Inflammatory macrophage (primary cell): Measurements from ENCODE around the gene EMX1.

ENCODE experiments used
- DNase-seq, 2 donors: peaks; one replicate each; pipeline ENCODE4 v3.0.0-alpha.2; 2020 to 2022

The EMX1 gene

DNA sequence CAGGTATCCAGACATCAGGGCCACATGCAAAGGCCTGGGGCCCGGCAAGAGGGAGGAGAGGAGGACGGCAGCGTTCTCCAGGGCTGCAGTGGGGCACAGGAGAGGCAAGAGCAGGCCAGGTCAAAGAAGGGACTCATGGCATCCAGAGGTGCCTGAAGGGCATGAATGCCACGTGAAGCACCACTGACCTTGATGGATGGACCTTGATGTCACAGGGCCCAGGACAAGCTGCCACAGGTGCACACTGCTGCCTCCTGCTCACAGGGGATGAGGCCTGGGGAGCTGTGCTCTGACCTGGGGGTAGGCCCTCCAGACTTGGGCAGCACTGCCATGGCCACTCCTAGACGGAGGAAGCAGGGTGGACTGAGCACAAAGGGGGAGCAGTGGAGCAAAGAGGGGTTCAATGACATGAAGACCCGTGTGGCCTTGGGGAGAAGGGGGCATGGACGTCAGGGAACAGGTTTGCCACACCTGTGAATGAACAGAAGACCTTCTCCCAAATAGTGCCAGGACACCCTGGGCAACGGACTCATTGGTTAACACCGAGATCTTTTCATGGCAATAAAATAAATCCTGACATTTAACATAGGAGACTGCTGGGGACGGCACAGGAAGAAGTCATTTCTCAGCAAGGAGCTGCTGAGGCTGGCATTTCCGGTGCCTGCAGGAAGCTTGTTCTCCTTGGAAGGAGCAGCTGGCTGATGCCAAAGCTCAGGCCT is 65.6 kb downstream of the EMX1 start:
- no peak for DNase-seq

DNA sequence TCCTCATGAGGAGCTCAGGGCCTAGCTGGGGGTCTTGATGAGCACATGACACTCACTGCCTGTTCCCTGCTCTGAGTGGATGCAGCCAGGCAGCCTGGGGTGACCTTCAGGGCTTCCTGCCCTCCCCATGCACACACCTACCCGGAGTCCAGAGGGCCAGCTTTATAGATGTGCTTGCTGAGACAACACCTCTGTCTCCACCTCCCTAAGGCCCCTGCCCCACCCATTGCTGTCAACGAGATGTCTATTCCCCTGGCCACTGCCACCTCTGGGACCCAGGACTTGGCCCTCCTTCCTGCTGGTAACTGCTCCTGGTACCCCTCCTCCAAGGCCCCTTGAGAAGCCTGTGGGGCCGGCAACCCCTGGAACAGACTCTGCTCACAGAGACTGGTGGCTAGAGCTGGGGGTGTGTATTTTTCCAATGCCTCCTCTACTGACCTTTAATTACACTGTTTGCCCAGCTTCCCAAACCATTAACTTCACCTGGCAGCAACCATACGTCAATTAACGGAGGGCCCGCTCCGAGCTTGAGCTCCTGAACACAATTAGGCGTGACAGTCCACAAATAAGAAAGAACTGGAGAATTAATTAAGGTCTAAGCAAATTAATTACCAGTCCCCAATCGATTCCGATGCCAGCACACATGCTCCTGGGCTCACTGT is 66.3 kb downstream of the EMX1 start:
- DNase-seq = no peak

DNA sequence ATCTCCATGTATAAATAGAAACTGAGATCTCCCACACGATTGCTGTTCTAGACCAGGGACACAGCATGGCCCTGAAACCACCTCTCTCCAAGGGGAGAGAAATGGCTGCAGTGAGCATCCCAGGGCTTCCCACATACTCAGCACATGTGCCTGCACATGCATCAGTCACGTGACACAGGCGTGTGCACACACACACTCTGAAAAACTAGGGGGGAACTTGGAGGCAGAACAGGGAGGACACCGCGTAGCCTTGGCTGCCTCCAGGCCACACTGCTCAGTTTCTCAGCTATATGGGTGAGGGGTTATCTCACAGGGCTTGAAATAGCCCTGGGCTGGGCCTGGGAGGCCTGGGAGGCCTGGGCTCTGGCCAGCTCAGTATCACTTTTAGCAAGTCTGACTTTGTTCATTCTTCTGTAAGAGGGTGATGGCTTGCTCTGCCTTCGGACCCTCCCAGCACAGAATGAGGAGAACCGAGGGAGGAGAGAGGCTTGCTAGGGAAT is 66.9 kb downstream of the EMX1 start:
- DNase-seq = no peak
